Activated CD8-positive, alpha-beta memory T cell treated with anti-CD3 and anti-CD28 coated beads for 1 hour (primary cell): ENCODE measurements around the gene RNASEL.

ENCODE experiments used
- DNase-seq, 2 donors: peaks; one replicate each; pipeline ENCODE4 v3.0.0-alpha.2; 2020; ENCODE audit warnings: low read depth in 1 of 2; ENCODE audit errors: extremely low read depth in 1 of 2

RNASEL gene

DNA sequence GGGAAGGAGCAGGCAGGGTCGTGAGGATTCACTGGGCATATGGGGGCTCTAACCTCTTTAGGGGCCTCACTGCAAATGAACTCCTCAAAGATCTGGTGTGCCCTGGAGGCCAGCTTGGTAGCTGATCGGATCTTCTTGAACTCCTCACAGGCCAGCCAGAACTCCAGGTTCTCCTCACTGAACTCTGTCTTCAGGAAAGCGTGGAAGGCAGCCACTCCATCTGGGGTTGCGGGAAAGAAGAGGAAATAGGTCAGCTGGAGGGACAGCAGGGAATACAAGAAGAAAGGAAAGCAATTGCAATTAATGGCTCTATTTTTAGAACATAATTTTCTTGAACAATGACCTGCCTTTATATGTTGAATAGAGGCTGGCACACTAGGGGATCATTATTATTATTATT, 12.9 kb upstream of the RNASEL start:
- no peak for DNase-seq

GRCh38 chr1:182601416-182601786, 12.3 kb upstream of the RNASEL start:
- DNase-seq, result peak in 1 of 2 donors; percentile 51

DNA sequence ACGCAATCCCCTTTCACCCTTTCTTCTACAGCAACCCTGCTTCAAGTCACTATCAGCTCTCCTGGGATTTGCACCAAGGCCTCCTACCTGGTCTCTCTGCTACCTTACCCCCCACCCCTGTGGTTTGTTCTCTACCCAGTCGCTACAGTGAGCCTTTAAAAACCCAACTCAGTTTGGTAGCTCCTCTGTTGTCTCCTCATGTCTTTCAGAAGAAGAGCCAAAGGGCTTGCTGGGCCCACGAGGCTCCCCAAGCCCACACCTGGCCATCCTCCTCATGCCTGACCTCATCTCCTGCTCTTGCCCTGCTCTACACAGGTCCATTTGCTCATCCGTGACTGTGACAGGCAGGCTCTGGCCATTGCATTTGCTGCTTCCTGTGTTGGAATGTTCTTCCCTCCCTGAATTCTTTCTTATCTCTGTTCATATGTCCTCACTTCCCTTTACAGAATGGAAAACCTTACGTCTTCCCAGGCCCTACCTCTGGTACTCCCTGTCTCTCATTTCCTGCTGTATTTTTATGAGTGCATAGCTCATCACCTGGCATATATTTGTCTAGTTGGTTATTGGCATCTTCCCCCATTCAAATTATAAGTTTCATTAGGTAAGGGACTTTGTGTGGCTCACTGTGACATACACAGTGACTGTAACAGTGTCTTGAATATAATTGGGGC, 11.8 kb upstream of the RNASEL start:
- DNase-seq, result no peak

DNA sequence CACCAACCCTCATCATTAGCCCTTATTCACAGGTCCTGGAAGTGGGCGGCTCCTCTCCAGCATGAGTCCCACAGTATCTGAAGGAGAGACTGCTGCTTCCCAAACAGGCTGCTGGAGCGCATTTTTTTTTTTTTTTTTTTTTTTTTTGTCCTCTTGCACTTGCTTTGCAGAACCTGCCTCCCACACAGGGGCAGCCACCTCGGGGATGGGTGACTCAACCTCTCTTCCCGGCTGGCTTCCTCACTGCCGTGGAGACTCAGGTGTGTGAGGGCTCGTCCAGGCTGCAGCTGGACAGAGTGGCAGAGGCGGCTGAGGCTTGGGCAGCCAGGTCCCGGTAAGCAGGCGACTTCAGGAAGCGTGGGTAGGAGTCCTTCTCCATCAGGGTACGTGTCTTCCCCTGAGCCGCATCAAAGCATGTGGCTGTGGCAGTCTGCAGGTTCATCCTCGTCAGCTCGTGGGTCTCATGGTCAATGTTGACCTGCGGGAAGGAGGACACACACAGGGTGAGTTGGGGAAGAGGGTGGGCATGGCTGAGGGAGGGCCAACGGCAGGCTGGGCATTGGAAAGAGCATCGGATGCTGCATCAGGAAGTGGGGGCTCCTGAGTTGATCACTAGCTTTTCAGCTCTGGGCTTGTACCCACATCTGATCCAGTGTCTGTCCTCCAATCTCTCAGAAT, 11.1 kb upstream of the RNASEL start:
- DNase-seq, result no peak

GRCh38 chr1:182599339-182599738, 10.3 kb upstream of the RNASEL start:
- DNase-seq, result no peak

- no peak for DNase-seq
Observed at GRCh38 chr1:182598296-182598695, 9.2 kb upstream of the RNASEL start.

GRCh38 chr1:182596934-182597333, 7.9 kb upstream of the RNASEL start:
- no peak for DNase-seq

DNA sequence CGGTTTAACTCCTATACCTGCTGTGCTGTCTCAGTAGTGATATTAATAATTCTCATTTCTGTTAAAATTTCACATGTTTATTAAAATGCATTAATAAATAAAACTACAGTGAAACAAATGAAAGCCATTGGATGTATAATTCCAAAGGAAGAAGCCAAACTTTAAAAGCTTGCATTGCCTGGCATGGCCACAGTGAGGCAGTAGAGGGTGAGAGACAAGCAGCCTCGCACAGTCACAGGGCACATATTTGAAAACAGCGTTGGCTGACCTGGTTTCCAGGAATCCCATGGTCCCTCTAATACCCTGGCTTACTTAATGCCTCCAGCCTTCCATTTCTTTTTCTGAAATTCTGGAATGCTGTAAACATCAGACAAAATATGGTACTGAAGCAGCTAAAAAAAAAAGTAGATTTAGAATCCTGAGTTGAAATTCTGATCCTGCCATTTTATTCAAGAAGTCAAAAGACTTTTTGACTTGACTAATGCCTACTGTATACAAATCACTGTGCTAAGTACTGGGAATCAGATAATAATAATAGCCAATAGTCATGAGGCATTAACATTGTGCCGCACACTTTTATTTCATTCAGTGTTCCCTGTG, 6.7 kb upstream of the RNASEL start:
- peak in 1 of 2 donors; percentile 38 for DNase-seq

DNA sequence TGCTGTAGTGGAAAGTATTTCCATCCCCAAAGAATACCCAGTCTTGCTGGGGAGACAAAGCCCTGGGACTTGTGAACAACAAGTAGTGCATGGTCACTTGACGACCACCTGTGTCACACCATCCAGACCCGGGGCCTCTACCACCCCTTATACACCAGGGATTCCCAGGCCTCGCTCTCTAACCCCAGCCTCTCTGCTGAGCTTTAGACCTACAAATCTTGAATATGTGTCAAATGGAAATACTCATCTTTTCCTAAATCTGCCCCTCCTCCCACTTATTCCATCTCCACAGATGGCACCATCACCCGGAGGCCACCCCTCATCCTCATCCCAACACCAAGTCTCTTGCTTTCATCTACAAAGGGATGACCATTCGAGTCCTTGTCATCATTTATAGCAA, 875 bp upstream of the RNASEL start:
- no peak for DNase-seq

DNA sequence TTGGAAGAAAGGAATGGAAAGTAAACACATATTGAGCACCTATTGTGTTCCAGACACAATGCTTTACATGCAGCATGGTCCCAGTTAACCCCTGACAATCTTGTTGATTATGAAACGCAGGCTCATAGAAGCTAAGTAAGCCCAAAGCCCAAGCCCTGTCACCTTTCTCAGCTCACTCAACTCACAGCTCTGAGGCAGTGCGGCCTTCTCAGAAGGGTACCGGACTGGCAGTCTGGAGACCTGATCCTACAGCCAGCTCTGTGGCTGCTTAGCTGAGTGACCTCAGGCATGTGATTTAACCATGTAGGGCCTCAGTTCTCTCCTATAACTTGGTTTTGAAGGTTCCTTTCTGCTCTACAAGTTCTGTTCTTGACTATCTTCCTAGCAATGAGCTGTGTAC, 464 bp upstream of the RNASEL start:
- DNase-seq, result no peak

DNA sequence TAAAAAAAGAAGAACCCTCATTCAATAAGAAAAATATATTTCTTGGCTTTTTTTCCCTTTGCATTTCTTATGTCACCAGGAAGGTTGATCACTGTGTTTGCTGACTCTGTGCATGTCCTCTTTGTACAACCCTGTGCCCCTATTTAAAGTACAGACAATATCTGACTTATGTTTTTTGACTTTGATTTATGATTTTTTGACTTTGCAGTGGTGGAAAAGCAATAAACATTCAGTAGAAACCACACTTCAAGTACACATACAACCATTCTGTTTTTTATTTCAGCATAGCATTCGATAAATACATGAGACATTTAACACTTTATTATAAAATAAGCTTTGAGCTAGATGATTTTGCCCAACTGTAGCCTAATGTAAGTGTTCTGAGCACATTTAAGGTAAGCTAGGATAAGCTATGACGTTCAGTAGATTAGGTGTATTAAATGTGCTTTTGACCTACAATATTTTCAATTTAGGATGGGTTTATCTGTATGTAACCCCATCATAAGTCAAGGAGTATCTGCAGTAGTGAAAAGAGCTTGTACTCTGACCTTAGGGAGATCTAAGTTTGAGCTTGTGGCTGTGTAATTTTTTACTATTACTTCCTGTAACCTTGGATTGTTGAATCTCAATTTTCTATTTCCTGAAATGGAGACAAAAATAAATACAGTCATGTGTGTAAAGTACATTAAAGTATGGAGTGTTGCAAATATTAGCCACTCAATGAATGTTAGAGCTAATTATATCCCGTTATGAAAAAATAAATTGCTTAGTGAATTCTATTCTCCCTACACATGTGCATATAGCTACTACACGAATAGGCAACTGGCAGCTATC, 1.2 kb downstream of the RNASEL start:
- no peak for DNase-seq

DNA sequence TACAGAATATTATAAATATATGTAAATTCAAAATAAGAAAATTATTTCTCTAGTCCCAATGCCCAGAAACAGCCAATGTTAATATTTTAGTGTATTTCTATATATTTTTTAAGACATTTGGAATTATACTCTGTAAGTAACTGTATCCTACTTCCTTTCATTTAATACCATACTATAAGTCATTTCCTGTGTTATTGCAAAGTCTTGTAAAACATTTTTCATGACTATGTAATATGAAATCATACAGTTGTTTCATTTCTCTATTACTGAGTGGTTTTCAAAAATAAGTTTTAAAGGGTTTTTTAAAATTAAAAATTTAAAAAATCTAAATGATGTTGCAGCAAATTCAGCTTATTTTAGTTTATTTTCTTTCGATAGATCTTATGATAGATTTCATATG, 2.0 kb downstream of the RNASEL start:
- no peak for DNase-seq

DNA sequence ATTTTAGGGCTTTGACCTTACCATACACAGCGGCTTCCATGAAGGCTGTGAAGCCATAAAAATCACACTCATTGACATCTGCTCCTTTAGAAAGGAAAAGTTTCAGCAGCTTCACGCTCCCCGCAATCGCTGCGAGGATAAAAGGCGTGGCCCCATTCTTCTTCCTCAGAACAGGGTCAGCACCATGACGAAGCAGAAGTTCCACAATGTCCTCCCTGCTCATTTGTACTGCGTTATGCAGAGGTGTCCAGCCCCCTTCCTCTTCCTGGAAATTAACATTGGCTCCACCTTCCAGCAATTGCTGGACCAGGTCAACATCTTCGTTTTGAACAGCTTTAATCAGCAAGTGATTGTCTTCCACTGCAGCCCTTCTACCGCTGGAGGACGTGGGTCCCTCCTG, 2.7 kb downstream of the RNASEL start:
- DNase-seq, result no peak

DNA sequence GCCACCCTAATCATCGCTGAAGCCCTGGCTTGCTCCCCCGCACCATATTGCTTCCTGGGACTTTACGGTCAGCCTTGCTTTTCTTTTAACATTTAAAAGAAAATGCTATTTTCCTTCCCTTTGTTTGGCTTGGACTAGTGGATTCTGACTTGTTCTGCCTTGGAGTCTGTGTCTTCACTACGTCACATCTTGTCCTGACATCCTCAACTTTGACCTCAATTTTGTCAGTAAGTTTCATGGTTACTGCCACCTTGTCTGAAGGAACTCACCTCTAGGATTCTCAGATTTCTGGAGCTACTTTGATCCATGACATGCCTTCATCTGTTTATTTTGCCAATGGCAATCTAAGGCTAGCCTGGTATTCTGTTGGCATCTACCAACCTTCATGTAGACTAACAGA, 4.3 kb downstream of the RNASEL start:
- DNase-seq, result no peak

DNA sequence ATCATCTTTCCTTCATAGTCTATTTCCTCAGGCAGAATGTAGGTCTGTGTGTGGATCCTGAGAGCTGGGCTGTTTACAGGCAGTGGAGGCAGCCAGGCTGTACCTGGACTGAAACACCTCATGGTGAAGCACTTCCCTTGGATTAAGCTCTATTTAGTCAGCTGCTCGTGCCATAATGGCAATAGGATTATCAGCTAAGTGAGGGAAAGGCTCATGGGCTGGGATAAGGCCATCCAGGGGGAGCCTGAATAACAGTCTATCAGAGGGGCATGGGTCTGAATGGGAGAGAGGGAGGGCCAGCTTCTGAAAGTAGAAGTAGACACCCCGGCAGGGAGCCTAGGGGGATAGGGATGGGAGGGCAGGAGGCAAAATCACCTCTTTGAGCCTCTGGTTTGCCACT, 8.3 kb downstream of the RNASEL start:
- DNase-seq, result no peak

DNA sequence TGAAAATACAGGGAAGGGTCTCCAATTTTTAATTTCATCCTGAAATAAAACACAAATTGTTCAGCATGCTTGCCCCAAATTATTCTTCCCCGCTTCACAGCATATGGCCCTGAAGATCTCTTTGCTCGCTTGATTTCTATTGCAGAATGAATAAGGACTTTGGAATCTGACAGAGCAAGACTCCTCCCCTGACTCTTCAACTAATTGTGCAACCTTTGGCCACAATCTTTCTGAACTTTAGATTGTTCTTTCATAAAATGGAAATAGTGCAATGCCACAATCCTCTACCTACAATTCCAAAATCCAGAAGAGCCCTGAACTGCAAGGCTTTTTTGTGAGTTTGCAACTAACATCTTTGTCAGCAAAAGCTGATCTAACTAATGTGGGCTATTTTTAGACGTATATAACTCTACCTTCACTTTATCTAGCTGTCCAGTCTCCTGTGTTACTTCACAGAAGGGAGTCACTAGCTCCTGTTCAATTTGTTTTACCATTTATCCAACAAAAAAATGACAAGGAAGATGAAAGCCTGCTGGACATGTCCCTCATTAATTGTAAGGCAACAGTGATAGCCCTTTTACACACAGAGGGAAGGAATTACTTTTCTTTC, 13.4 kb downstream of the RNASEL start:
- no peak for DNase-seq

GRCh38 chr1:182574156-182574555, 14.9 kb downstream of the RNASEL start:
- DNase-seq, result no peak

DNA sequence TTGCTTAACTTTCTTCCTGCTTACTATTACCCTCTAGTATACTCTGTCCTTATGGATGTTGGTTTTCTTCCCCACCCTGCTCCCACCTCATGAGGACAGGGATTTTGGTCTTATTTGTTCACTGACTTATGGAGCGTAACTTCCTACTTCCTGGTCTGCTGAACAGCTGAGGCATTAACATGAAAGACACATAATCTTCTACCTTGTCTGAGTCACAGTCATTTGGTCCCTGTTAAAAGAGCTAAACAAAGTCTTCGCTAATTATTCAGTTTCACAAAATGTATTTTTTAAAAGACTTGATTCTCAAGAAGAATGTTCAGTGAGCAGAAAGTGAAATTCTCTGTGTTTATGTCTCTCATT, 18.5 kb downstream of the RNASEL start:
- no peak for DNase-seq

DNA sequence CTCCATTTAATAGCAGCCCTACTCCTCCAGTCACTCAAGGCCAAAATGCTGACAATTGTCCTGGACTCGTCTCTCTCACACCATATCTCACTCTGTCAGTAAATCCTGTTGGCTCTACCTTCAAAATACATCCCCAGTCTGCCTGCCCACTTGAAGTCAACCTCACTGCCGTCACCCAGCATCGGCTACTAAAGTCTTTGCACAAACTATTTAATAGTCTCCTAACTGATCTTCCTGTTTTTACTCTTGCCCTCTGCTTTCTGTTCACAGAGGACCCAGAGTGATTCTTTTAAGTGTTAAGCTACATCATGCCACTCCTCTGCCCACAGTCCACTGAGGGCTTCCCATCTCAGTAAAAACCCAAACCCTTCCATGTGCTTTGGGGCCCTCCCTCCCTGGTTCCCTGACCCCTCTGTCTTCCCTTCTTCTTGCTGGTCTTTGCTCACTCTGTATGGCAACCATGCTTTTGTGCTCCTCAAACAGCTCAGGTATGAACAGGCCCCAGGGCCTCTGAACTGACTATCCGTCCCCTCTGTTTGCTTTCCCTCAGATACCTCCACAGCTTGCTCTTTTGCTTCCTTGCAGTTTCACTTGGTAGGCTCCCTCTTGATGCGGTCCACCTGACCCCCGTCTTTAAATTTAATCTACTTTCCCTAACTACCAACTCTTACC, 19.0 kb downstream of the RNASEL start:
- no peak for DNase-seq

GRCh38 chr1:182568647-182569284, 20.3 kb downstream of the RNASEL start:
- no peak for DNase-seq
